GM21619 (cell line): ENCODE data around the gene COPS4.
"Not testable (repeated sequence)": the region's sequence is repeated elsewhere in the genome, so short reads cannot be mapped to it uniquely, and the experiment has no call there.

ENCODE experiments used
- ATAC-seq: cut with Tn5 transposase; IDR thresholded peaks from one replicate; pipeline ENCODE4 v1.9.1; 2021; ENCODE audit not compliant: unreplicated experiment

The COPS4 gene

DNA sequence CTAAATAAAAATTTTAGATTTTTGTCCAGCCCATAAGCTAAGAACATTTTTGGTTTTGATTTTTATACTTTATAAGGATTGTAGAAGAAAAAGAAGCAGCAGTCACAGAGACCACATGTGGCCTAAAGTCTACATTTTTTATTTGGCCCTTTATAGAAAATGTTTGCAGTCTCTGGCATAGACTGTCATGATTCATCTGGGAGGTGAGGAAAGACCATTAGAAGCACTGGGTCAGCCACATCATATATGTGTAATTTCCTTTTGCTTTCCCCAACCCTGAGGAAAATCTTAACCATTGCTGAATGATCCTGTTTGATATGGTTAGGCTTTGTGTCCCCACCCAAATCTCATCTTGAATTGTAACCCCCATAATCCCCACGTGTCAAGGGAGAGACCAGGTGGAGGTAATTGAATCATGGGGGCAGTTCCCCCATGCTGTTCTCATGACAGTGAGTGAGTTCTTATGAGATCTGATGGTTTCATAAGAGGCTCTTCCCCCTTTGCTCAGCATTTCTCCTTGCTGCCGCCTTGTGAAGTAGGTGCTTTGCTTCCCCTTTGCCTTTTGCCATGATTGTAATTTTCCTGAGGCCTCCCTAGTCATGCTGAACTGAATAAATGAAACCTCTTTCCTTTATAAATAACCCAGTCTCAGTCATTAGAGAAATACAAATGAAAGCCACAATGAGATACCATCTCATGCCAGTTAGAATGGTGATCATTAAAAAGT is 12.1 kb upstream of the COPS4 start:
- no peak for ATAC-seq

DNA sequence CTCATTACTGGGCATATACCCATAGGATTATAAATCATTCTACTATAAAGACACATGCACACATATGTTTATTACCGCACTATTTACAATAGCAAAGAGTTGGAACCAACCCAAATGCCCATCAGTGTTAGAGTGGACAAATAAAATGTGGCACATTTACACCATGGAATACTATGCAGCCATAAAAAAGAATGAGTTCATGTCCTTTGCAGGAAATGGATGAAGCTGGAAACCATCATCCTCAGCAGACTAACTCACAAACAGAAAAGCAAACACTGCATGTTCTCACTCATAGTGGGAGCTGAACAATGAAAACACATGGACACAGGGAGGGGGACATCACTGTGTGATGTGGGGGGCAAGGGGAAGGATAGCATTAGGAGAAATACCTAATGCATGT is 11.4 kb upstream of the COPS4 start:
- not testable (repeated sequence) for ATAC-seq

DNA sequence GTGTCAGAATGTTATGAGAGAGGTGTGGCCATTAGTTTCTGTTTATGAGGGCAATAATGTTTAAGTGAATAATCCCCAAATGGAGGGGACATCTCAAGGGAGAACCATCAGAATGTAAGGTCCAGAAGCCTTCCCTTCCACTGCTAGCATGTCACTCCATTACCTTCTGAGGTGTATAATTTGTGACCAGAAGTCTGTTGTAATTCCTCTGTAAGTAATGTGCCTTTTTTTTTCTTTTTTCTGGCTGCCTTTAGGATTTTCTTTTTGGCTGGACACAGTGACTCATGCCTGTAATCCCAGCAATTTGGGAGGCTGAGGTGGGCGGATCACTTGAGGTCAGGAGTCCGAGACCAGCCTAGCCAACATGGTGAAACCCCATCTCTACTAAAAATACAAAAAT is 10.8 kb upstream of the COPS4 start:
- ATAC-seq, result no peak

DNA sequence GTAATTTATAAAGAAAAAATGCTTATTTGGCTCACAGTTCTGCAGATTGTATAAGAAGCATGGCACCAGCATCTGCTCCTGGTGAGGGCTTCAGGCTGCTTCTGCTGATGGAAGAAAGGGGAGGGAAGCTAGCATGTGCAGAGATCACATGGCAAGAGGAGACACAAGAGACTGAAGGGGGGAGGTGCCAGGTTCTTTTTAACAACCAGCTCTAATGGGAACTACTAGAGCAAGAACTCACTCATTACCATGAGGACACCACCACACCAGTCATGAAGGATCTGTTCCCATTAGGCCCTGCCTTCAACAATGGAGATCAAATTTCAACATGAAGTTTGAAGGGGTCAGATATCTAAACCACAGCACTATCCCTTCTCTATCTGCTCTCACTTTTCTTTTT is 9.4 kb upstream of the COPS4 start:
- no peak for ATAC-seq

DNA sequence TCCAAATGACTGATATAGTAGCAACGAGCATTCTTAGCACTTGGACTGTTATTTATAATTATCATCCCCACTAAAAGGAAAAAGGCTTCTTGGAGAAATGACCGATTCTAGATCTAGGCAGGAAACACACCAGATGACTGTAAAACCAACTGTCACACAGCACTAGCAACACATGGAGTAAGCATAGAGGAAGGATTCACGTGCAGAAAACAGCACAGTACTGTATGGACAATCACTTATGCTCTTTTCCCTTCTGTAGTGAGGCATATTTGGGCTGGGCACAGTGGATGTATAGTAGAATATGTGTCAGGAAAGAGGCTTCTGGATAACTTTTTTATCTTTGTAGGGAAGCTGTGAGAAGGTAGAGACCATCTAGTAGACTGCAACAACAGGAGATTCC is 6.0 kb upstream of the COPS4 start:
- no peak for ATAC-seq

DNA sequence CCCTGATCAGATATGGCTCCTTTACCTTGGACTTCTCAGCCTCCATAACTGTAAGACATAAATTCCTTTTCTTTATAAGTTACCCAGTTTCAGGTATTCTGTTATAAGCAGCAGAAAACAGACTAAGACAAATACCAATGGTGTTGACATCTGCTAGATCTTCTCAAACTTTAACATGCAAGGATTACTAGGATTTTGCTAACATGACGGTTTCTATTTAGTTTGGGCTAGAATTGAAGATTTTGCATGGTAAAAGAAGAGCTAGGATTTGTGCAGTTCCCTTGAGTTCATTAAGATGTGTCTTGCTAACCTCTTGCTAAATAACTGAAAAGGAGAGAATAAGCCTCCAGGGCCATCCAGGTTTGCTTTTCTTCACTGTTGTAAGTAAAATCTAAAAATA is 5.3 kb upstream of the COPS4 start:
- no peak for ATAC-seq

DNA sequence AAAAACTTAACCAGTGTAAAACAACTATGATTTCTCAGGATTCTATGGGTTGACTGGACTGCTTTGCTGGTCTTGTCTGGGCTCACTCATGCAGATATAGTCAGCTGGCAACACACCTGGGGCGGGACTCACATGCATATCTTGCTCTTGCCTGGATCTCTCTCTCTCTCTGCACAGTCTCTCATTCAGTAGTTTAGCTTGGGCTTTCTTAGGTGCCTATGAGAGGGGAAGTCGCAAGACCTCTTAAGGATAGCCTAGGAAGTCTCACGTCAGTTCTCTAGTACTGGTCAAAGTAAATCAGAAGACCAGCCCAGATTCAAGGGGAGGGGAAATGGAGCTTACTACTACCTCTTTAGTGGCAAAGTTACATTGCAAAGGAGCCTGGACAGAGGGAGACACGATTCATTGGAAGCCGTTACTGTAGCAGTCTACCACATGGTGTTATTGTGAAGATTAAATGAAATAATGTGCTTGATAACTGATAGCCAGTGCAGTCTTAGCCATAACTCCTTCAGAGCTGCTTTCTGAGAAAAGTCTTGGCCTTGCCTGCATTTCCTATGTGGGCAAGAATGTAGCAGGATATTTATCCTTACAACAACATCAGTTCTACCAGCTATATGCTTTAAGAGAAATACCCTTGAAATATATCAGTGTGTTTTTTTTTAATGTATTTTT is 2.1 kb downstream of the COPS4 start:
- no peak for ATAC-seq

DNA sequence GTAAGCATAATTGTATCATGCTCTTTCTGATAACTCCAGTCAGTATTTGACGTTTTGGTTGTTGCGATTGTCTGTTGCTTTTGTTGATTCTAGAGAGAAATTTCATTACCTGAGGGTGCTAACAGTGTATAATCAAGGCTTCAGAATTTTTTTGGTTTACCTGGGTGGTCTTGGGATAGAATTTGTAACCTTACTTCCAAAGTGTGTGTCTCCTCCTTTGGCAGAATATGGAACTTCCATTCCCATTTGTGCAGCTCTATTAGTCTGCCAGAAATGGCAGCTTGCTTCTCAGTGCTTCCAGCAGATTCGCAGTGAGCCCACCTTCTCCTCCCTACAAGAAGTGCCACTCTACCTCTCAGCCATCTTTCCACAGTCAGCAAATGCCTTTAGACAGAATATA is 5.3 kb downstream of the COPS4 start:
- ATAC-seq, result no peak

DNA sequence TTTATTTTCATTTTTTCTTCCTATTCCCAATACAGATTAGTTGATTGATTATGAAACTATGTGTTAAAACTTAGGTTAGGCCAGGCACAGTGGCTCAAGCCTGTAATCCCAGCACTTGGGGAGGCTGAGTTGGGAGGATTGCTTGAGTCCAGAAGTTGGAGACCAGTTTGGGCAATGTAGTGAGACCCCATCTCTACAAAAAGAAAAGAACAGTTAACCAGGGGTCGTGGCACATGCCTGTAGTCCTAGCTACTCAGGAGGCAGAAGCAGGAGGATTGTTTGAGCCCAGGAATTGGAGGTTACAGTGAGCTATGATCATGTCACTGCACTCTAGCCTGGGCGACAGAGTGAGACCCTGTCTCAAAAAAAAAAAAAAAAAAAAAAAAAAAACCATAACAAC is 8.2 kb downstream of the COPS4 start:
- ATAC-seq, result not testable (repeated sequence)

DNA sequence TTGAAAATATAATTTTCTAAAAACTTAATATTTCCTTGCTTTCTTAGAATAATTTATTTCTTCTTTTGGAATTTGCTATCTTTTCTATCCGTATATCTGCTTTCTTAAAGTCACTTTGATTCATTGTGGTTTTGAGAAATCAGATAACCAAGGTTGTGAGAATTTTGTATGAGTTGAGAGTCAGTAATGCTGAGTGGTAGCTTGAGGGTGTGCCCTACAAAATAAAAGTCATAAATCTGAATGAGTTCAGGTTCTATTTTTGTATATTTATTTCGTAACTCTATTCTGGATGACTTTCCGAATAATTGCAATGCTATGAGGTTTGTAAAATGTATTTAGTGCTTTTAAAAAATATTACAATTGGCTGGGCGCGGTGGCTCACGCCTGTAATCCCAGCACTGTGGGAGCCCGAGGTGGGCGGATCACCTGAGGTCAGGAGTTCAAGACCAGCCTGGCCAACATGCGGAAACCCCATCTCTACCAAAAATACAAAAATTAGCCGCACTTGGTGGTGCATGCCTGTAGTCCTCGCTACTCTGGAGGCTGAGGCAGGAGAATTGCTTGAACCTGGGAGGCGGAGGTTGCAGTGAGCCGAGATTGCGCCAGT is 8.9 kb downstream of the COPS4 start:
- no peak for ATAC-seq

DNA sequence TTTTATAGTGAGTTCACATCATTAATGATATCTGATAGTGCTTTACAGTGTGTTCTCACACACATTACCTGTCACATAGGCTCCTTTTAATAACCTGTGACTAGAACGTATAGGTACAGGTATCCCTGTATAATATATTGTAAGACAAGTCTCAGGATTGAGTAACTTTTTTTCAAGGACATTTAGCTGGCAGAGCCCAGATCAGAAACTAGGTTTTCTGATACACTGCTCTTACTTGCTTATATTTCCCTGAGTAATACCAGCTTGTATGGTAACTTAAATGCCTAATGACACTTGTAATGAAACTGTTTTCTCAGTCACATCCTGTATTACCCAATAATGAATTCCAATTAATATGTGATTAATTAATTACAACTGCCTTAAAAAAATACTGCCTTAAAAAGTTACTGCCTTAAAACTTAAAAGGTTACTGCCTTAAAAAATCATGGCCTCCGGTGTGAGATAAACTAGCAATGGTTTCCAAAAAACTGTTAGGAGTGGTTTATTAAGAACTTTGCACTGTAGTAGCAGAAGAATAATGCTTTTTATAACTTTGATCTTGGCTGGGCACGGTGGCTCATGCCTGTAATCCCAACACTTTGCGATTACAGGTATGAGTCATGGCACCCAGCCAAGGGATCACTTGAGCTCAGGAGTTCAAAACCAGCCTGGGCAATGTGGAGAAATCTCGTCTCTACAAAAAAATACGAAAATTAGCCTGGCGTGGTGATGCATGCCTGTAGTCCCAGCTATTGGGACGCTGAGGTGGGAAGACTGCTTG is 11.9 kb downstream of the COPS4 start:
- no peak for ATAC-seq

DNA sequence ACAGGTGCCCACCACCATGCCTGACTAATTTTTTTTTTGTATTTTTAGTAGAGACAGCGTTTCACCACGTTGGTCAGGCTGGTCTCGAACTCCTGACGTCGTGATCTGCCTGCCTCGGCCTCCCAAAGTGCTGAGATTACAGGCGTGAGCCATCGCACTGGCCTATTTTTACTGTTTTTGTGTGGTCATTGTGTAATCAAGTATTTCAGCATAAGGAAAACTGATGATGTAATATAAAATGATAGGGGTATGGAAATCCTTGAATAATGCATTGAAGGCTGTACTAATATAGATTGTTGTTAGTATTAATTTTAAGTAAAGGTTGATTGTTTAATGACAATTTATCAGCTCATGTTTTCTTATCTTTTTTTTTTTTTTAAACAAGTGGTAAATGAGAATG is 13.8 kb downstream of the COPS4 start:
- ATAC-seq, result not testable (repeated sequence)

DNA sequence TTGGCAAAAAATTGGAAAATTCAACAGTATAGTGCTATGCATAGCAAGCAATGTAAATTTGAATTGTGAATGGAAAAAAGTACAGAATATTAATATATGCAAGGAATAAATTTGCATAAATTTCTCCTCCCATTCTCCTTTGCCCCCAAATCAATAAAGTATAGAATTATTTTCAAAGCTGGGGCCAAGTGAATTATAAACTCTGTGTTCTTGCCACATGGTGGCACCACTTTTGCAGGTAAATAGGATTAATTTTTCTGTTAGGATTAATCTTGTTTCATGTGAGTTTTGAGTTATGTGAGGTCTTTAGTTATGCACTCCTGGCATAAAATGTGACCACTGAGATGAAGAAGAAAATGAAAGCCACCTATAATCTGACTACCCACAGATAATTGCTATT is 19.9 kb downstream of the COPS4 start:
- no peak for ATAC-seq

DNA sequence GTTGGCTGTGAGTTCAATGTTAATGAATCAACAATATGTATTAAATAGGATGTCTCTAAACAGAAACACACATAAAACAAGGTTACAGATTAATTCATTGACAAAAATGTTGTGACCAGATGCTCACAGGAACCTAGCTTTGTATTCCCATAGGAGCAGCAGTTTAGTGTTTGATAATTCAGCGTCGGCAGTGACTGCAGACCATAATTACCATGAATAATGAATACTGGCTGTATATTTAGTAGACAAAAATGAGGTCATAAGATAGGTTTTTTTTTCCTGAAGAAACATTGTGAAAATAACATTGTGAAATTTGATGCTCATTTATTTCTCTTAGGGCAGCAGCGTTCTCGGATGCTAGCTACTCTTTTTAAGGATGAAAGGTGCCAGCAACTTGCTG is 27.8 kb downstream of the COPS4 start:
- no peak for ATAC-seq

DNA sequence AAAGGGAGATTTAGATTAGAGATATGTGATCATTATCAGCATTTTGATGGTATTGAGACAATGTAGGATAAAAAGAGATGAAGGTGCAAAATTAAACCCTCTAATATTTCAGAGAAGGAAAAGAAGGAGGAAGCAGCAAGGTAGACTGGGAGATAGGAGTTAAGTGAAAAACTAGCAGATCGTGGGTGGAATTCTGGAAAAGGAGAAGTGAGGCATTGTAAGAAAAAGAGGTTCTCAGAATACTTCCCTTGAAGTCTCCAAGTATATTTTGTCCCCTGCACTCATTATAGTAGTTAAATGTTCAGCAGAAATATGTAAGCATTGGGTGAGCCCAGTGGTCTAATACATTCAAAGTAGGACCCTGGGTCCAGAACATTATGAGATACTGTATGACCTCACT is 30.3 kb downstream of the COPS4 start:
- no peak for ATAC-seq

DNA sequence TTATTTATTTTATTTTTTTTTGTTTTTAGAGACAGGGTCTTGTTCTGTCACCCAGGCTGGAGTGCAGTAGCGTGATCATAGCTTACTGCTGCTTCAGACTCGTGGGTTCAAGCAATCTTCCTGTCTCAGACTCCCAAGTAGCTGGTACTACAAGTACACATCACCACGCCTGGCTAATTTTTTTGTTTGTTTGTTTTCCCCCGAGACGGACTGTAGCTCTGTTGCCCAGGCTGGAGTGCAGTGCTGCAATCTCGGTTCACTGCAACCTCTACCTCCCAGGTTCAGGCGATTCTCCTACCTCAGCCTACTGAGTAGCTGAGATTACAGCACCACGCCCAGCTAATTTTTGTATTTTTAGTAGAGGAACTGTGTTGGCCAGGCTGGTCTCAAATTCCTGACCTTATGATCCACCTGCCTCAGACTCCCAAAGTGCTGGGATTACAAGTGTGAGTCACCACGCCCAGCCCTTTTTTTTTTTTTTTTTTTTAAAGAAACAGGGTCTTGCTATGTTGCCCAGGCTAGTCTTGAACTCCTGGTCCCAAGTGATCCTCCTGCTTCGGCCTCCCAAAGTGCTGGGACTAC is 32.2 kb downstream of the COPS4 start:
- no peak for ATAC-seq

DNA sequence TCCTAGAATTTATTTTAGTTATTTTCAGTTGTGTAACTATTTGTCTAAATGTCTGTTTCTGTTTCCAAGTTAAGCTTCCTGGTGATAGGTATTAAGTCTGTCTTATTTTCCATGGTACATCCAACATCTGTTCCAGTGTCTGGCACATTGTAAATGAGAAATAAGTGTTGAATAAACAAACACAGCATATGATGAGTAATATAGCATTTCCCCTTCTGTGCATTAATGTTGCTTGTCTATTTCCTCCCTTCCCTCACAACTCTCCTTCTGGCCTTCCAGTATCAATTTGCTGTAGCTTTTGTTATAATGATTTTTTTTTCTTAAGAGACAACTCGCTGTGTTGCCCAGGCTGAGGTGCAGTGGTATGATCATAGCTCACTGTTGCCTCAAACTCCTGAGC is 36.1 kb downstream of the COPS4 start:
- no peak for ATAC-seq

DNA sequence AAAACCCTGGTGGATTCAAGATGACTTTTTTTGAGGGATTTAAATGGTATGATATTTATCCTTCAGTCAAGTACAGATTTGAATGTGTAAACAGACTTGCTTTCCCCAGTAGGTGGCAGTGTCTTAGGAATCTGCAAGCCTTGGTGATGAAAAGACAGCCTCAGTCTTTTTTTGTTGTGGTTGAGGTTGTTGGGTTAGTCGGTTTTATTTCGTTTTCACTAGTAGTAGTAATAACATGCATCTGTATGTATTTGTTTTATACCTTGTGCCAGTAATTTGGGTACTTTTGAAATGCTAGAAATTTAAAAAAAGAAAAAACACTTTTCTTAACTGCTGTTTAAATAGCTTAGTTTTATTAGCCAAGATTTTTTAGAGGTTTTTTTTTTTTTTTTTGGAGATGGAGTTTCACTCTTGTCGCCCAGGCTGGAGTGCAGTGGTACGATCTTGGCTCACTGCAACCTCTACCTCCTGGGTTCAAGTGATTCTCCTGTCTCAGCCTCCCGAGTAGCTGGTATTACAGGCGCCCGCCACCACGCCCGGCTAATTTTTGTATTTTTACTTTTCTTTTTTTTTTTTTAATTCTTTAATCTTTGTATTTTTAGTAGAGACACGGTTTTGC is 39.2 kb downstream of the COPS4 start:
- peak; percentile 87 for ATAC-seq

DNA sequence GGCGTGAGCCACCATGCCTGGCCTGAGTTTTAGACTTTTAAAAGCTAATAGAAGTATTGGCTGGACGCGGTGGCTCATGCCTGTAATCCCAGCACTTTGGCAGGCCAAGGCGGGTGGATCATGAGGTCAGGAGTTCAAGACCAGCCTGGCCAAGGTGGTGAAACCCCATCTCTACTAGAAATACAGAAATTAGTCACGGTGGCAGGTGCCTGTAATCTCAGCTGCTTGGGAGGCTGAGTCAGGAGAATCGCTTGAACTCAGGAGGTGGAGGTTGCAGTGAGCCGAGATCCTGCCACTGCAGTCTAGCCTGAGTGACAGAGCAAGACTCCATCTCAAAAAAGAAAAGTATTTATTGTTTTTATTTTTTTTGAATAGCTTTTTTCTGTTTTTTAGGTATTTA is 39.8 kb downstream of the COPS4 start:
- ATAC-seq, result not testable (repeated sequence)

DNA sequence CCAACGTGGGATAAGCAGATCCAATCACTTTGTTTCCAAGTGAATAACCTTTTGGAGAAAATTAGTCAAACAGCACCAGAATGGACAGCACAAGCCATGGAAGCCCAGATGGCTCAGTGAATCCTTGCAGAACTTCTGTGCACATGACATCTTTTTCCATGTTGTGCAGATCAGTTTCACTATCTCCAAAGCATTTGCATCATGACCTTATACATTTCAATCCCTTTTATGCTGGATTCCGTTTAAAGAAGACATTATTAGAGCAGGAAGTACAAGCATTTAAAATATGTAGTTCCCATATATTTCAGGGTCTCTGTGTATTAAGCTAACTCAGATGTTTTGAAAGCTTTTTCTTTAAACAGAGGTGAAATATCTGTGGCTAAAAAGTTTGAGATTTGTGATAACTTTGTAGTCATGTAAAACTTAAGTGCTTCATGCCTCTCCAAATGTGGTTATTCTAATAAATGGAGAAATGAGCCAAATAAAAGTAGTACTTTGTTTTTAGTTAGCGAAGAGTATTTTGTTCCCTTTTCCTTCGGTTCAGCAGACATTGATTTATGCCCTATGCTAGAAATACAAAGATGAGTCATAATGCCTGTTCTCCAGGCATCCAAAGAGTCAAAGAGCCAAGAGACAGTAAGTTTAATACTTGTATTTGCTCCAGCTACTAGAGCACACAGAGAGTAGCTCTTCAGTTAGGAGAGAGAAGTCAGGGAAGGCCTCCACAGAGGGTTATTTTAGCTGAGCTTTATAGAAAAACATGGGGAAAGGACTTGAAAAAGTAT is 40.5 kb downstream of the COPS4 start:
- no peak for ATAC-seq
